ENCODE measurements around the gene RPL36A.

GRCh38 chrX:101385795-101386541, 4.8 kb upstream of the RPL36A start, which contains the start of gene BTK:
- TF ChIP-seq CTCF (IDR thresholded peaks at IDR 0.05) (no peak), POLR2A (IDR thresholded peaks at IDR 0.05) (peak in 1 of 4 donors; percentile 22)

All from esophagus squamous epithelium (tissue), 4 donors.